HCT116 (cell line): ENCODE results near the gene IMMP2L.

Source experiments
- JUND ChIP-seq: IDR thresholded peaks from 2 replicates; pipeline ENCODE4 v1.6.1; 2012
- POLR2A ChIP-seq: IDR thresholded peaks from 2 replicates; pipeline ENCODE4 v1.7.0; 2011; ENCODE audit warnings: borderline replicate concordance; ENCODE audit not compliant: insufficient read depth, insufficient read length; ENCODE audit errors: extremely low read depth
- TF ChIP-seq, protein P1 (sequence below), 3 experiments: fragments of 200-600 bp in 1 of 3; sonication (generic) in 1 of 3; IDR thresholded peaks in 2 of 3; conservative IDR thresholded peaks in 1 of 3; 2 replicates each; pipeline ENCODE4 v1.5.1; 2012 to 2017; ENCODE audit warnings: low read depth in 2 of 3, low read length in 2 of 3, antibody characterized with exemption in 1 of 3, borderline replicate concordance in 1 of 3, control low read depth in 1 of 3, mild to moderate bottlenecking in 1 of 3, mixed read lengths in 1 of 3, mixed run types in 1 of 3, moderate library complexity in 1 of 3; ENCODE audit not compliant: insufficient read depth in 1 of 3

DNA sequence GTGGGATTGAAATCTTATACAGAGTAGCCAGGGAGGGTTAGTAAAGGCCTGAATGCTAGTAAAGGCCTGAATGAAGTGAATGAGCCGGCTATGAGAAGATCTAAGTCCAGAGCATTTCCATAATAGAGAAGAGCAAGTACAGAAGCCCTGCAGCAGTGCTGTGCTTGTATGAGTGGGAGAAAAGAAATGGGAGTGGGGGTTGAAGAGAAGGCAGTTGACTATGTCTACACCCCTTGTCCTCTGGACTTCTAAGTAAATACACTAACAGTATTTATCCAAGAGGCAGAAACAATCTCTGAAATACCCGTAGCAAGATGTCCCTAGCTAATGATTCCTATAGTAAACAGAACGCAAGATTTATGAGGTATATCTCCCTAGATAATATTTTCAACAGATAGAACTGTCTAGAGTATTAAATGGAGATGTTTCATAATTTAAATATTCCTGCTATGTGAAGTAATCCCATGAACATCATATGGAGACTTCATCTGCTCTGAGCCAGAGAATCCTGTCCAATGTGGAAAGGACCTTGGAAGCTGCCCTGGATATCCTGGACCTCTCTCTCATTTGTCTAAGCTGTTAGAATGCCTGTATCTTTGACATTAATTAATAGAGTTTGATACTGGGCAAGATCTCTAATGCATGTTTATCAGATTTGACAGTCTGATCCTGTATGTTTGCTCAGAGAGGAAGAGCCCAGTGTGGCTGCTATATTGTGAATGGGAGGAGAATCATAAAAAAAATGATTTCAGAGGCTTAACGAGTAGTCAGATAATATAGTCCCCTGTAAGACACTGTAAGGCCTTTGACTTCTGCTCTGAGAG, 299.8 kb downstream of the IMMP2L start:
- TF ChIP-seq POLR2A (no peak), JUND (no peak)
- TF ChIP-seq, protein P1, sequence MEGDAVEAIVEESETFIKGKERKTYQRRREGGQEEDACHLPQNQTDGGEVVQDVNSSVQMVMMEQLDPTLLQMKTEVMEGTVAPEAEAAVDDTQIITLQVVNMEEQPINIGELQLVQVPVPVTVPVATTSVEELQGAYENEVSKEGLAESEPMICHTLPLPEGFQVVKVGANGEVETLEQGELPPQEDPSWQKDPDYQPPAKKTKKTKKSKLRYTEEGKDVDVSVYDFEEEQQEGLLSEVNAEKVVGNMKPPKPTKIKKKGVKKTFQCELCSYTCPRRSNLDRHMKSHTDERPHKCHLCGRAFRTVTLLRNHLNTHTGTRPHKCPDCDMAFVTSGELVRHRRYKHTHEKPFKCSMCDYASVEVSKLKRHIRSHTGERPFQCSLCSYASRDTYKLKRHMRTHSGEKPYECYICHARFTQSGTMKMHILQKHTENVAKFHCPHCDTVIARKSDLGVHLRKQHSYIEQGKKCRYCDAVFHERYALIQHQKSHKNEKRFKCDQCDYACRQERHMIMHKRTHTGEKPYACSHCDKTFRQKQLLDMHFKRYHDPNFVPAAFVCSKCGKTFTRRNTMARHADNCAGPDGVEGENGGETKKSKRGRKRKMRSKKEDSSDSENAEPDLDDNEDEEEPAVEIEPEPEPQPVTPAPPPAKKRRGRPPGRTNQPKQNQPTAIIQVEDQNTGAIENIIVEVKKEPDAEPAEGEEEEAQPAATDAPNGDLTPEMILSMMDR (IDR thresholded peaks at IDR 0.05 in 2 of 3, conservative IDR thresholded peaks at IDR 0.05 in 1 of 3; ENCODE audit: borderline replicate concordance in 1 of 3, insufficient read depth in 1 of 3, low read depth in 2 of 3, low read length in 2 of 3) = no peak
